DMS53 (cell line): ENCODE data around the gene ROBO4.

Experiments
- DNase-seq: peaks from one replicate; lab custom pipeline; 2025; lab: John Stamatoyannopoulos, UW

The ROBO4 gene

DNA sequence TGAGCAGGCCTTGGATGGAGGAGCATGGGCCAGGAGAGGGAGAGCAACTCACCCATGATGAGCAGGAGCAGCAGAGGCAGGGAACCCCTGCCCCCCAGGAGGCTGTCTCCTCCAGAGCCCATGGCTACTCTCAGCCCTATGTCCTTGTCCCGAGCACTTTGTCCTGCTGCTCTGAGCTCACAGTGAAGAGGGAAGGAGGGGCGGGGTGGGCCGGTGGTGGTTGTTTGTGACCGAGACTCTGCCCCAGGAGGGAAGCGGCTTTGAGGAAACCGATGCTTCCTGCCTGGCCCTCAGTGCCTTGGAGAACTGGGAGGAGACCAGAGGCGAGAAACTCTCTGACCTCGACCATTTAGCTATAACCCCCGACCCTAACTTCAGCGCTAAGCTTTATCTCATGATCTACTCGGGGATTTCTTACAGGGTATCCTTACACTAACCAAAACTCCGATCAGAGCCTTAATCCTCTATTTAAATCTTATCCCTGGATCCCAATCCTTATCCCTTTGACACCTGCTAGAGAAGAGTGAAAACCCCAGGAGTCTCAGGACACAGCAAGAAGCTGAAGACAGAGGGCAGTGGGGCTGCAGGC lies at the start of gene ROBO4:
ROBO4 (minus strand) TSS at position 192 of the 589 bp plus-strand sequence; CDS start at position 122, 70 bp downstream.
- DNase-seq = no peak

DNA sequence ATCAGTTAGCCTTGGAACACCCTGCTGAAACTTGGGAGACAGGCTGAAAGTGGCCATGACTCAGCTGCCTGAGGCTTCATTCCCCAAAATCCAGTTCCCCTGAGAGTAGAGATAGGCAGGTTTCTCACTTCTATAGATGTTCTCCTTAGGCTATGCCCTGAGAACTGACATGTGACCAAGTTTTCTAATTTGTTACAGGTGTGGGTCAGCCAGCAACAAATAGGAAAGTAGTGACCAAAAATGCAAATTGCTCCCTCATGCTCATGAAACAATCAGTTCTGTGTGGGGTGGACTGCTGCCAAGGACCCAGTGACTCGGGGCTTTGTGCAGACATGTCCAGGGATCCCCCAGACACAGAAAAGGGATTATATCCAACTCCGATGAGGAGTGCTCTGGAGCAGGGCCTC lies 49.1 kb upstream of the ROBO4 start:
- DNase-seq = no peak

DNA sequence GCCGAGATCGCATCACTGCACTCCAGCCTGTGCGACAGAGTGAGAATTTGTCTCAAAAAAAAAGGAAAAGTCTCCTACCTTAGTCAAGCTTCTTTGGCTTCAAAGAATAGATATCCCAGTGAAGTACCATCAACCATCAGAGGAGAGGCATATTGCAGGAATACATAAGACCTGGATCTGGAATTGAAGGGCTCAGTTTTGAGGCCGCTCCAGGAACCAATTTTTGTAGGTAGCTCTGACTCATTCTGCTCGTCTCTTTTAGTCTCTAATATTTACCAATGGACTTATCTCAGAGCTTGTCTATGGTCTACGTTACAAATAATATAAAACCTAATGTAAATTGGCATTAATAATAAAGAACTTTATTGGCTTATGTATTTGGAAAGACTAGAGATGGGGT lies 48.2 kb upstream of the ROBO4 start:
- DNase-seq = no peak

DNA sequence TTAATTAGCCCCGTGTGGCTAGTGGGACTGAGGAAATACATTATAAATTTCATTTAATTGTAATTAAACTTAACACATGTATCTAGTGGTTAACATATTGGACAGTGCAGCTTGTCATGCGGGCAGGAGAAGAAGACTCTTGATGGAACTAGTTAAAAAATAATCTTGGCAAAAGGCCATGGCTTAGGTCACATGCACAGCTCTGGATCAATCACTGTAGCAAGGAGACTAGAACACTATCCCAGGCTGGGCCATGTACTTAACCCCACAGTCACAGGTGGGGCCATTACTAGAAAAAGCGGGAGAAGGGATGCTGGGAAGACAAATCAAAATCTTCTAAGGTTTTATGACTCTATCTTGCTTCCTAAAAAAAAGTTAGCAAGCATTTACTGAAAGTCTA lies 46.9 kb upstream of the ROBO4 start:
- no peak for DNase-seq

DNA sequence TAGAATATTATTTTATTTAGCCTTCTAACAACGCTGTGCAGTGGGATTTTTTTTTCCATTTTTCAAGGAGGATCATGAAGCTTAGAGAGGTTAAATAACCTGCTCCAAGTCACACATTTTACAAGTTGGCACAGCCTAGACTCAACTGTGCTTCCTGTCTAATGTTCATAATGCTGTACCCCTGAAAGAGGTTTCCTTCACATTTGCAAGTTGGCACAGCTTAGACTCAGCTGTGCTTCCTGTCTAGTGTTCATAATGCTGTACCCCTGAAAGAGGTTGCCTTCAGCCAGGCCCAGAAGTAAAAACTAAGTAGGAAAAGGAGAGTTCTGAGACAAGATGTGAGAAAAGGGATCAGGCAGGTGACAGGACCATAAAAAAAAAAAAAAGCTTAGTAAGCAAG lies 46.1 kb upstream of the ROBO4 start:
- no peak for DNase-seq

DNA sequence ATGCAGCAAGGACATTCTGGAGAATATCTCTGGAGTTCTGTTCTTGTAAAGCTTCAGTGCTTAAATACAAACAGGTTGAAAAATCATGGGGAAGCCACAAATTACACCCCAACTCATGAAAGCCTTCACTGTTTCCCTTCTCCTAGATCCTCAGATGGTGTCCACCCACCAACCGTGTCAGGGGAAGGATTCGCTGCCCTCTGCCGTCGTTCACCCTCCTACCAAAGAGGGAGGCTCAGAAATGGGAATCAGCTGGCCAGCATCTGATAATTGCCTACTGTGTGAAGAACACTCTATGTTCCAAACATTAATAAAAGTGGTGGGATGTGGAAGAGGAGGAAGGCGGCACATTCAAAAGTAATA lies 45.6 kb upstream of the ROBO4 start:
- no peak for DNase-seq

DNA sequence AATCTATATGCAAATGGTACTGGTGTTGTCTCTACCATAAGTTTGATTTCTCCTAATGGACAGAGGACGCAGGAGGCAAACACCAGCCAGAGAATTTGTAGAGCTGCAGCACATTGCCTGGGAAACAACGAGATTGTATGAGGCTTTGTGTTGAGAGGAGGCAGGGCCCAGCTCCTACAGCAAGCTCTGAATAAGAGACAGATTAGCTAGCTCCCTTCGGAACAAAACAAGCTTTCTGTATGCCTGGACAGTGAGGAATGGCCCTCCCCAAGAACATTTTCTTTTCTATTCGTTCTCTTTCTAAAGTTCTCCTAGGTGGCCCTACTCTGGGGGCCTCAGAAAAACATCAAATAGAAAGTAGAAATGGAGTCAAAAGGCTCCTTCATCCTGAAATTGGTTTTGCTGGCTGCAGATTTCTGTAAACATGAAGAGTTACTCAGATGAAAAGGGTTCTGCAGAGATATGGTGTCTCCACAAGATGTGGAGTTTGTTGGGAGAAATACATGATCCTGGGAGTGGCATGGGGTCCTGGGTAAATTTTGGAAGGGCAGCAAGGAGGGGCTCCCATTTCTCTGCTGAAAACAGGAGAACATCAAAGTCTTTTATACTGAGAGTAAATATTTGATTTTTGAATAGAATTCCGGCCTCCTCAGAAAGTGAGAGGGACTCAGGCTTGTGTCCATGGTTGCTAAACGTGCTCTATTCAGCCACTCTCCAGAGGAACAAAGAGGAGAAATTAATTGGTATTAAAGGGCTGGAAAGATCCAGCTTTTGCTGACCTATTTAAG lies 45.0 kb upstream of the ROBO4 start:
- no peak for DNase-seq

DNA sequence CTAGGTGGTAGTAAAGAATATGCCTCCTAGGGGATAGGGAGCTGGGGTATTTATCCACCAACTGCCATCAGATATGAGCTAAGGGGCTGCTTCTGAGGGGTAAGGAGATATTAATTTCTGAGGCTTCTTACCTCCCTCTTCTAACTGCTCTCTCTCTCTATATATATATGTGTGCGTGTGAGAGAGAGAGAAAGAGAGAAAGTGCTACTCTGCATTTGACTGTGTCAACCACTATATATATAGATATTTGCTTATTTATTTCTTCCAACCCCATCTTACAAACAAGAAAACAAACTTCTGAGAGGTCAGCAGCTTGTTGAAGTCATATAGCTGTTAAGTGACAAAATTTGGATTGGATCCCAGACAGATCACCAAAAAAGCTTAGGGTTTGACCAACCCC lies 44.0 kb upstream of the ROBO4 start:
- DNase-seq = no peak

DNA sequence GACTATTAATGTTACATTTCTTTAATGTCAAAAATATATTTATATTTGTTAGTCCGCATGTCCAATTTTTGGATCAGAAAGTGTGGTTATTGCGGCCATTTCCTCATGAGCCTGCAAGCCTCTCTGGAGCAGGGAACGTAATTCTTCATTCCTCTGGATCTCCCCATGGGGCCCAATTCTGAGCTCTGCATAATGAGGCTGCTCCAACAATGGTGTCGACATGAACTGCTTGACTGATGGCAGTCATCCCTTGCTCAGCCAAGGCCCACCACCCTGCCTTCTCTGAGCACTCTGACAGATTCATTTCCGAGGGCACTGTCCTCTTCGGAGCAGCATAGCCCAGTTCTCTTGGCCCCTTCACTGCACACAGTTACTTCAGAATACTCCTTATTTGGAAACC lies 41.3 kb upstream of the ROBO4 start:
- DNase-seq = no peak

DNA sequence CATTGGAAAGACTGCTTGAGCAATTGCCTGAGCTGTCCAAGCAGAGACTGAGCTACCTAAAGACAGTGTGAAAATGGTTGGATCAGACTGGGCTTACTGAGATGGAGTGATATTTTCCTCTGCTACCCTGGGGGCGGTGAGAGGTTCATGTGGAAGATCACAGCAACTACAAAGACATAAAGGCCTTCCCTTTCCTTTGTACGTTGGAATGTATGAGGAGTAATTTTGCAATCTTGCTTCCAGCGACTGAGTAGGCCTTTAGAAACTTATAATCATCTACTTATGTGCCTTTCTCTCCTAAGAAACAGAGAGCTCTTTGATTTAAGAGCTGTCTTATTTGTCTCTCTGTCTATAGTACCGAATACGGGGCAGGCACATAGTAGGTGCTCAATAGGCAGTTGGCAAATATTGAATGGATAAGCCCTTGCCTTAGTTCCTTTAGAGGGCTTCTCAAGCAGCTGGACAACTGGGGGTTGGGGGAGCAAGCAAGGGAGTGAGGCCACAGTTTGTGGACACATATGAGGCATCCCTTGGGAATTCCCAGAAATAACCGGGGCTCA lies 40.6 kb upstream of the ROBO4 start:
- no peak for DNase-seq

DNA sequence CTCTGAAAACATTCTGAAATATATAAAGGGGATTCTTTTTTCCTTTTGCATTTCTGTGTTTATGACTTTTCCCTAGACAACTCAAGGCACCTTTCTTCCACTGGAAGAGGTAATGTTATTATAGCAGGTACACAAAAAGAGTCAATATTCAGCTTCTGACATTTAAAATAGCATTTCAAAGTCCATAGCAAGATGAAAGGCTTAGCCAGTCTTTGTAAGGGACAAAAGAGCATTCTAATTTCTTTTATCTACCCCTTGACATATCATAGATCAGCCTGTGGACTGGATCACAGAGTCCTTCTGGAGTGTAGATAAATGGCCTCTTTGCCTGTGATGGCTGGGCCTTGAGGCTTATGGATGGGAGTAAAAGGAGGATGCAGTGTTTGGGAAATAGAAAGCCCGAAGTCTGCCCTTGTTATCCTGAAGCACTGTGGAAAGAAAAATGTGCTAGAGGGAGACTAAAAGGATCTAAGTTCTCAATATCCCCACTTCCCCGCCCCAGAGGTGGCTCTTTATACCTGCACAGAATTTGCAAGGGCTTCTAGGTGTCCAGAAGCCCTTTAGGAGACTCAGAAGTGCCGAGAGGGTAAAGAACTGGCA lies 39.8 kb upstream of the ROBO4 start:
- no peak for DNase-seq

DNA sequence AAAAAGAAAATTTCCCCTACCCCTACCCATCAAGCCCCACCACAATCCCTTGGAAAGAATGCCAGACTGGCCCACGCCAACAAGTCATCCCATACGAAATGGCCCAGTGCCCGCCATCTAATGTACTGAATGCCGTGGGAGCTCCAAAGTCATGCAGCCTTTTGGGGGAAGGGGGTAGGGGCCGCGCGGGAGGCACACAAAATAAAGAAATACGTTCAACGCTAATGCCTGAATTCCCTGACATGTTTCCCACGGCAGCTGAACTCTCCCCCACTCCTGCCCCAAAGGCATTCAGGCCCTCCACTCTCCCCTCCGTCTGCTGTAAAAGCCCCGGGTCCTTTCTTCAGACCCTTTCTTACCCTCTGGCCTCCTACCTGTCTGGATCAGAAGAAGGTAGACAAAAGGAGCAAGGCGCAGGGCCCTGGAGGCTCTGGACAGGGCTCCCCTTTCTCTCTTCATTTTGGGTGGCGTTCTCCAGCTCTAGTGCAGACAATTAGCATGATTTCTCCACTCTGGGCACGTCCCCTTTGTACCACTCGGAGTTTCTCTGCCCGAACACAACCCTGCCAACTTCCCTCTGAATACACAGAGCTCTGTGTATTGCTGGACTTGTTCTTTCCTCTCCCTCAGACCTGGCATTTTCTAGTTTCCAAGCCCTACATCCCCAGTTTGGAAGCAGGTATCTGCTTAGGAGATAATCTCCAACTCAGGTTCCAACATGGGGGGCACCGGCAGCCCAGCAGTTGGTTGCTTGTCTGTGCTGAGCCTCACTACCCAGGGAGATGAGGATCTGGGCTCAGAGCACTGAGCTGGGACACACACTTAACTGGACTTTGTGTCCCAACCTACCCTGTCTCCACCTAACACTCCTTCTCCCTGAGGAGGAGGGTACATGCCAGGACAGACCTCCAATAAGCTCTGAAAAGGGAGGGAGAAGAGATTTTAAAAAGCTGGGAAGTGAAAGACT lies 38.2 kb upstream of the ROBO4 start, which contains the start of gene HEPACAM:
HEPACAM (minus strand) TSS at position 500 of the 967 bp plus-strand sequence; CDS start at position 459, 41 bp downstream.
- no peak for DNase-seq

DNA sequence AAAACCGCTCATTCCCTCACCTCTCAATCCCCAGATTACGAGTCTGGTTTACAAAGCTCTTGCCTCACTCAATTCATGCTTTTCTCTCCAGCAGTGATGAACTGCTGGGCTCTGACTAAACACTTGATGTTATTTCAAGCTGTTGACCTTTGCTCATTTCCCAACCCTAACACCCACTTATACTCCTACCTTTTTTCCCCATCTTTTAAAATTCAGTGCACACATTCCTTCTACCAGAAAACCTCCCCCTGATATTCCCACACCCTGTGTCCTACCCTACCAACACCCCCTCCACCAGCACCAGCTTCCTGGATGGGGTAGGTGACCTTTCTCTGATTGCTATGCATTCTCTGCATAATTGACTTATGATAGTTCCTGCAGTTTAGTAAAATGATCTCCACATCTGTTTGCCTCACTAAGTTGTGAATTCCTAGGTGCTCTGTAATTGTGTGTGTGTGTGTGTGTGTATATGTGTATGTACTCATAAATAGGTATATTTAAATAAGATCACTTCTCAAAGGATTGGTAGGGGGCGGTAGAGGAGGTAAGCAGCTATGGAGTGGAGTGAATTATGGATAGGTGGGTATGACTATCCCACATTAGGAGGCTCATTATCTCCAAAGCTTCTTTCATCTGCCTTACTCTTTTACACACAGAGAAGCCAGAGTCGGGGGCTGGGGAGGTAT lies 37.3 kb upstream of the ROBO4 start:
- DNase-seq = peak; percentile 79

DNA sequence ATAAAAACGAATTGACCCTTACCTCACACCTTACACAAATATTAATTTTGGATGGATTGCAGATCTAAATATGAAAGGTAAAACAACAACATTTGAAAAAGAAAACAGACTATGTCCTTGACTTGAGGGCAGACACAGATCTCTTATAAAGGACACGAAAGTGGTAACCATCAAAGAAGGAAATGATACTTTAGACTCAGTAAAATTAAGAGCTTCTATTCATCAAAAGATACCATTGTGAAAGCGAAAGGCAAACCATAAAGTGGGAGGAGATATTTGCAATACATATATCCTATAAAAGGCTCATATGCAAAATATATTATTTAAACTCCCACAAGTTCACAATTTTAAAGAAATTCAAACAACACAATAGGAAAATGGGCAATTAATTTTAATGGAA lies 33.1 kb upstream of the ROBO4 start:
- DNase-seq = no peak

DNA sequence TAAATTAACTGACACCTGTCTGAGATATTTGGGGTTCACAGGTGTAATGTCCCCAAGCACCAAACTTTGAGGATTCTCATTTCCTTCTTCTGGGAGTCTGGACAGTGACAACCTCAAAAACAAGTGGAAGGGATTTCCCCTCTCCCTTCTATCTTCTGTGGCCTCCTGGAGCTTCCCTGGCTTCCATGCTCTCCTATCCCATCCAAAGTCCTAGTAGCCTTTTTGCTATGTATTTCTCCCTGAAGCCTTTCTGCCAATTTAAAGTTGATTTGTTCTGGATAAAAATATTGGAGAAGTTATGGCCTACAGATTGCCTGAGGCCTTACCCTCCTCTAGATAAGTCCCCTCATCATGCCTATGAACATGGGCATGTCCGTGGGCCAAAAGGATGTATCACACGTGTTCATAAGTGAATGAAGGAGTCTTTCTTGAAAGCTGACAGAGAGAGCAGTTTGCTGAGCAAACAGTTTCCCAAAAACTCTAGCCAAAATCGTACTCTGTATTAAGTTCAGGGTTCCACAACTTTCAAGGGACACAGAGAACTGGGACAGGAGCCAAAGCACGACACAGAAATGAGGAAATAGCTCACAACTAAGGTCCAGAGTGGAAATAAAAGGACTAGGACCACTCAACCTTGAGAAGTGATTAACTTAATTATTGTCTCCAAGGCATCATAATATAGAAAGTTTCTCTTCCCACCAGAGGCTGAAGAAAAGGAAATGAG lies 31.4 kb upstream of the ROBO4 start:
- DNase-seq = no peak

DNA sequence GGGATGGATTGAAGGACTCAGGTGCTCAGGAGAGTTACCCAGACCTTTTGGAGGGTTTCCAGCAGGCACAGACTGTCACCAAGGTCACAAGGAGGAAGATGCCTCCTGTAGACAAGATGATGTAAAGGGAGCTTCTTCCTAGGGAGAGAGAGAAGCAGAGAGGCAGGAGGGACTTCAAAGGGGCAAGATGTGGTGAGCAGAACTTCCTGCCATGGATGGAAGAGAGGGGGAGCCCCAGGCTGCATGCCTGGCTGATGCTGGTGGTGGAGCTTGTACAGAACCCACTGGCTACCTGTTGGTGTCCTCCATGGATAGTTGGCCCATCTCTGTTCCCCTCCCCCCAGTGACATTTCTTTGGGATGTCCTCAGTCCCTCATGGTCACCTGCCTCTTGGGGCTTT lies 25.6 kb upstream of the ROBO4 start:
- no peak for DNase-seq

DNA sequence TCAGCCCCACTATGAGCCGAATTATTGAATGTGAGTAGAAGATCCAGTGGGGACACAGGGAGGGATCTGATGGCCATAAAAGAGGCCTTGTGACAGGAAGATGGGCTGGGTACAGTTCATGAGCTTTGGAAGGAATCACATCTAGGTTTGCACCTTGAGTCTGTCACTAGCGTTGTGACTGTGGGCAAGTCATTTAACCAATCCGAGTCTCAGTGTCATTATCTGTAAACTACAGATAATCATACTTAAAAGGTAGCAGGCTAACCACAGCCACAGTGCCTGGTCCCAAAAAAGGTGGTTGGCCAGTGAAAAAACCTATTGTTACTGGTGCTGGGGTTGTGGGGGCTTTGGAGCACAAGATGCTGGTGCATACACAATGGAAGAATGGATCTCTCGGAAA lies 25.2 kb upstream of the ROBO4 start:
- DNase-seq = no peak

DNA sequence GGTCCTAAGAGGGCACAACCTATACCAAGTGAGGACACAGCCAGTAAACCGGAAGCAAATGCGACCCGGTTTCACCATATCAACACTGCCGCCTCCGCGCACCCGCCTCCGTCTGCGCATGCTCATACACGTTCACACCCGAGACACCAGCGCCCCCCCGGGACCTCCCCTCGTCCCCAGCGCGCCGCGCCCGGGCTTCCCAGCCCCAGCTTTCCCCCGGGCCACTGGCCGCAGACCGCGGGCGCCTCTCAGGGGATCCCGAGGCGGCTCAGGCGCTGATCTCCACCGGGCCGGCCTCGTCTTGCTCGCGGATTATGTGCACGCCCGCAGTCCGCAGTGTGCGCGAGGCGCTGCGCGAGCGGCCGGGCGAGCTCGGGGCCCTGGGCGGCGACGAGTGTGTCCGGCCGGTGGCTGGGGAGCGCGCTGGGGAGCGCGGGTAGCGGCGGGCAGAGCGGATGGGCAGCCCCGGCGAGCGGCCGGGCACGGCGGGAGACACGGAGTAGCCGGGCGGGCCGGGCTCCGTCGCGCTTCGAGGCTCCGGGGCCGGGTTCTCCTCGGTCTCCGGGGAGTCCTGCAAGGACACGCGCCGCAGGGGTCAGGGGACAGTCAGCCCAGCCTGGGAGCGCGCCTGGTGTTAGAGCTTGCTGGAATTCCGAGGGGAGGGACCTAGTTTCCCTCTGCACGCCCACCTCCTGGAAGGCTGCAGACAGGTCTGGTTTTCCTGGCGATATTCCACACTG lies 23.4 kb upstream of the ROBO4 start:
- DNase-seq = peak; percentile 91

DNA sequence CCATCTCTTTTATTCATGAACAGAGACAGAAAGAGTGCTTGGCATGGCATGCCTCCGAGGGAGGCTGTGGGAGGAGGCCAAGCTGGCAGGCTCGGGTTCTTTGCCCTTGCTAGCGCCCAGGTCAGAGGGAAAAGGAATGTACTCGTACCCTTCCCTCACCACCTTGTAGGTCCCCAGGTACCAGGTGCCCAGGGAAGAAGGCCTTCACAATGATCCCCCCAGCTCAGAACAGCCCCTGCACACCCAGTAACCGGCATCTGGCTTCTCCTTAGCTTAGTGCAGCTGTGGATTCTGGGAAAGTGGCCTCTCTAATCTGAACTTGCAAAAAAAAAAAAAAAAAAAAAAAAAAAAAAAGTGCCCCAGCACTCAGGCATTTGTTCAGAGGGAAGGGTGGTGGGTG lies 22.7 kb upstream of the ROBO4 start:
- DNase-seq = no peak

DNA sequence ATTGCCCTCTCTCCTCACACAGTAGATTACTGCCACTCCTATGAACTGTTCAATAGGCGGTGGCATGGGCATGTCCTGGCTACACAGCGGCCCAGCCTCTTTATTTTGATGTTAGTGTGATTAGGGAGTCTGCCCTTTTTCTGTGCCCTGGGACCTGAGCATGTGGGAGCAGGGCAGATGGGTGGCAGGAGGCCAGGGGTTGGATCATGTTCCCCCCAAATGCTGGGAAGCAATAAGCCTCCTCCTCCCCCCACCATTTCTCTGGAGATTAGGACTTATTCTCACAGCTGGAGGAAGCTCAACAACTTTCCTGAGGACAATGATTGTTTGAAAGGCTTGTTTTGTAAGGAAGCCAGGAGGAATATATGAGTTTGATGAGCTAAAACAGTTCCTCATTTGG lies 22.2 kb upstream of the ROBO4 start:
- DNase-seq = no peak
